Hepatocyte (in vitro differentiated cells): ENCODE results near the gene OR4D6. TPM values are rescaled to one million over a fixed set of nuclear protein-coding genes. Genes with fewer than 3 reads are reported as not detected.
A peak's percentile ranks its signal among the peaks of the same experiment; 100 is the strongest.

ENCODE experiments used
- DNase-seq: peaks from one replicate; pipeline ENCODE4 v3.0.0-alpha.2; 2016; ENCODE audit warnings: low spot score
- H2AFZ ChIP-seq: fragments of 200-600 bp; sonication (generic); 2 replicates; pipeline ENCODE4 v1.6.0; 2016; ENCODE audit warnings: antibody characterized with exemption, mild to moderate bottlenecking
- H3K27ac ChIP-seq: fragments of 200-600 bp; sonication (generic); 2 replicates; pipeline ENCODE4 v1.5.1; 2016; ENCODE audit warnings: mild to moderate bottlenecking
- H3K27me3 ChIP-seq: fragments of 200-600 bp; sonication (generic); 2 replicates; pipeline ENCODE4 v1.6.1; 2016
- H3K36me3 ChIP-seq: fragments of 200-600 bp; sonication (generic); replicated peaks from 2 replicates; pipeline ENCODE4 v1.5.1; 2016; ENCODE audit warnings: low read depth; ENCODE audit not compliant: insufficient read depth
- H3K4me1 ChIP-seq: fragments of 200-600 bp; sonication (generic); 2 replicates; pipeline ENCODE4 v1.5.1; 2016; ENCODE audit warnings: mild to moderate bottlenecking, moderate library complexity; ENCODE audit not compliant: insufficient read depth
- H3K4me2 ChIP-seq: fragments of 200-600 bp; sonication (generic); 2 replicates; pipeline ENCODE4 v1.6.0; 2016
- H3K4me3 ChIP-seq: fragments of 200-600 bp; sonication (generic); 2 replicates; pipeline ENCODE4 v1.5.1; 2016; ENCODE audit warnings: mild to moderate bottlenecking
- H3K79me2 ChIP-seq: fragments of 200-600 bp; sonication (generic); 2 replicates; pipeline ENCODE4 v1.6.0; 2017; ENCODE audit warnings: mild to moderate bottlenecking
- H3K9me2 ChIP-seq: fragments of 200-600 bp; sonication (generic); replicated peaks from 2 replicates; pipeline ENCODE4 v1.6.0; 2017; ENCODE audit warnings: mild to moderate bottlenecking; ENCODE audit not compliant: insufficient read depth
- H3K9me3 ChIP-seq: fragments of 200-600 bp; sonication (generic); 2 replicates; pipeline ENCODE4 v1.5.1; 2016; ENCODE audit warnings: low read depth, mild to moderate bottlenecking
- H4K20me1 ChIP-seq: fragments of 200-600 bp; sonication (generic); 2 replicates; pipeline ENCODE4 v1.6.0; 2016; ENCODE audit warnings: mild to moderate bottlenecking; ENCODE audit not compliant: insufficient read depth, poor library complexity, severe bottlenecking
- CTCF ChIP-seq: fragments of 200-600 bp; sonication (generic); IDR thresholded peaks from 2 replicates; pipeline ENCODE4 v1.5.1; 2016; ENCODE audit warnings: antibody characterized with exemption, mild to moderate bottlenecking; ENCODE audit not compliant: poor library complexity
- EZH2 ChIP-seq: fragments of 200-600 bp; sonication (generic); IDR thresholded peaks from 2 replicates; pipeline ENCODE4 v1.6.1; 2016; ENCODE audit warnings: antibody characterized with exemption, mild to moderate bottlenecking, borderline replicate concordance
- EZH2phosphoT487 ChIP-seq: fragments of 200-600 bp; sonication (generic); IDR thresholded peaks from one replicate; pipeline ENCODE4 v1.6.1; 2018; ENCODE audit warnings: antibody characterized with exemption, mild to moderate bottlenecking, low read depth, moderate library complexity; ENCODE audit not compliant: unreplicated experiment, severe bottlenecking
- WGBS: methylation state at CpG from one replicate; pipeline ENCODE4 v1.1.6; 2016; ENCODE audit warnings: low lambda C conversion rate; ENCODE audit errors: missing lambda C conversion rate; 5-methylcytosine and 5-hydroxymethylcytosine counted together
- polyA plus RNA-seq: library from polyadenylated mRNA; unstranded; fragments of >200 nt; fragmentation: Nextera tagmentation; extraction: Ambion mirVana; gene quantifications from 2 replicates; pipeline ENCODE4 v1.2.1, GENCODE V29; 2016
- total RNA-seq: library from RNA; depleted of rRNA; stranded (reverse); fragments of >200 nt; gene quantifications from 2 replicates; pipeline ENCODE4 v1.2.3, GENCODE V29; 2014

The OR4D6 gene
- total and polyA plus RNA-seq, 2 experiments from 2014 or later: not detected

DNA sequence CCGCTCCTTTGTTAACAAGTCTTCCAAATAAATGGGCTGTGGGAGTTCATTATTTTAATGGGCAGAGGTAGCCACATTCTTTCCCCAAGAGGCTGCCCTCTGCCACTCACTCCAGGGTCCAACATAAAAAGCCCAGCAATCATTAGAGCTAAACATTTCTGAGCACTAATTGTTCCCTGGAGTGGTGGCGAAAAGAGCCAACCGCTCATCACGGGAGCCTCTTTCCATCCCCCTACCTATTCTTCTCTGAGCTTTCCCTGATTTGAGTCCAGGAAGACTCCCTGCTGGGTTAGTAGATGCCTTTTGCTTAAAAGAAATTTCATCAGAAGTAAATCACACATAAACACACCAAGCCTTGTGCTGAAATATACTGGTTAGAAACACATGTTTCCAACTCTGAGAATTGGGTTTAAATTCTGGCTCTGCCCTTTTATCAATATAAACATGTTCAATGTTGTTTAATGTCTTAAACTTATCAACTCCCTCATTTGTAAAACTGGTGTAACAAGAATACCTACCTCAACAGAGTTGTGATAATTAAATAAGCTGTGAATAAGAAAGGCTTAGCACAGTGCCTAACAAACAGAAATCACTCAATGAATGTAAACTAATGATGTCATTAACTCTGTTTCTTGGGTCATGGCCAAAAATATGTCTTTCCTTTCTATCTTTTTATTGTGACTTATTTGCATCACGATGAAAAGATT lies 30.2 kb upstream of the OR4D6 start, which contains the start of gene OR5A2:
TSS of gene OR5A2 (minus strand) at position 53 of the 707 bp plus-strand sequence. CDS start 3,460 bp downstream, outside the sequence.
- Histone ChIP-seq H3K9me2 (no peaks in the 10 kb centered on the region), H3K27me3 (no peaks in the 10 kb centered on the region), H4K20me1 (no peaks in the 10 kb centered on the region), H2AFZ (no peak within 1 kb of the TSS), H3K4me1 (no peaks in the 10 kb centered on the region), H3K27ac (no peak within 1 kb of the TSS), H3K4me3 (no peak within 1 kb of the TSS), H3K79me2 (no peaks in the 10 kb centered on the region), H3K36me3 (no peaks in the 10 kb centered on the region), H3K4me2 (no peak within 1 kb of the TSS), H3K9me3 (no peaks in the 10 kb centered on the region)
- no peak for DNase-seq
- no peak for TF ChIP-seq CTCF
- no peak for TF ChIP-seq EZH2phosphoT487
- no peak for TF ChIP-seq EZH2
- 43% methylated on average over 5 of the region's 5 CpGs for WGBS

- no peaks in the 10 kb centered on the region for H4K20me1 ChIP-seq
- H3K4me1 ChIP-seq: no peaks in the 10 kb centered on the region
- no peak overlapping the region for H3K27ac ChIP-seq
- no peak overlapping the region for H2AFZ ChIP-seq
- H3K36me3 ChIP-seq: no peaks in the 10 kb centered on the region
- H3K4me3 ChIP-seq: no peak overlapping the region
- DNase-seq: no peak
- H3K27me3 ChIP-seq: no peaks in the 10 kb centered on the region
- no peaks in the 10 kb centered on the region for H3K9me3 ChIP-seq
- H3K4me2 ChIP-seq: no peak overlapping the region
- no peak for TF ChIP-seq CTCF
- no peak for TF ChIP-seq EZH2
- no peak for TF ChIP-seq EZH2phosphoT487
- H3K9me2 ChIP-seq: no peaks in the 10 kb centered on the region
- no peaks in the 10 kb centered on the region for H3K79me2 ChIP-seq
Observed at GRCh38 chr11:59427068-59427382, 29.7 kb upstream of the OR4D6 start.

DNA sequence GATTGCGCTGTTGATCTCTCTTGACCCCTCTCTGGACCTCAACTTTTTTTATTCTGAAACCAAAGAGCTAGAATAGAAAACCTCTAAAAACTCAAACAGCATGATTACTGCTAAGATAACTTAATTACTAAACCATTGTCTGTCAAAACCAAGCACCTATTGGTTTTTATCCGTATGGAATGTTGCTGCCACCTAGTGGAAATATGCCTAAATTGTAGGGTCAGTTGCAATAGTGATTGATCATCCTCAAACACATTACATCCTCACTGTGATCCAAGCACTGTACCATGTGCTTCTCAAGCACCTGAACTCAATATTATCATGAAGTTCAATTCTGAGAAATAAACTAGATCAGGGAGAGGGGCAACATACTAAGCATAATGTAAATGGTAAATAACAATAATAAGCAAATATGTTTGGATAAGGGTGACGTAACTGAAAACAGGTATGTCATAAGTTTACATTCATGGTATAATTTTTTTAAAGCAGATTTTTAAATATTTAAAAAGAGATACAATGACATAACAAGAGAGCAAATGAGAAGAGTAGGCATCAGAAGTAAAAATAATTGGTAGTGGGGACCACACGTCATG lies 26.7 kb upstream of the OR4D6 start:
- Histone ChIP-seq H4K20me1 (no peaks in the 10 kb centered on the region), H3K36me3 (no peaks in the 10 kb centered on the region), H3K79me2 (no peaks in the 10 kb centered on the region), H3K9me3 (no peaks in the 10 kb centered on the region), H3K4me2 (no peak overlapping the region), H3K4me1 (no peaks in the 10 kb centered on the region), H2AFZ (no peak overlapping the region), H3K27me3 (no peaks in the 10 kb centered on the region), H3K9me2 (no peaks in the 10 kb centered on the region), H3K27ac (no peak overlapping the region), H3K4me3 (no peak overlapping the region)
- TF ChIP-seq EZH2phosphoT487: no peak
- peak; percentile 63 for TF ChIP-seq CTCF
- WGBS: 65% methylated on average over 4 of the region's 4 CpGs
- peak; percentile 72 for DNase-seq
